HEK293 (cell line): ENCODE results near the gene KLK3.

ENCODE experiments used
- ELK4 ChIP-seq: IDR thresholded peaks from 2 replicates; pipeline ENCODE4 v1.6.1; 2011; ENCODE audit warnings: mild to moderate bottlenecking, low read depth, low read length, borderline replicate concordance
- SALL2 ChIP-seq: fragments of 450-650 bp; formaldehyde crosslinking; IDR thresholded peaks from 2 replicates; pipeline ENCODE4 v1.5.0; 2017; ENCODE audit warnings: missing biosample characterization, mild to moderate bottlenecking, missing genetic modification characterization, borderline replicate concordance
- YY1 ChIP-seq: fragments of 450-650 bp; formaldehyde crosslinking; IDR thresholded peaks from 2 replicates; pipeline ENCODE4 v1.5.1; 2018; ENCODE audit warnings: missing biosample characterization, missing genetic modification characterization
- ZNF121 ChIP-seq: fragments of 450-650 bp; formaldehyde crosslinking; IDR thresholded peaks from 2 replicates; pipeline ENCODE4 v1.5.1; 2016; ENCODE audit warnings: missing biosample characterization, missing genetic modification characterization
- ZNF138 ChIP-seq: fragments of 450-650 bp; formaldehyde crosslinking; IDR thresholded peaks from 2 replicates; pipeline ENCODE4 v1.5.1; 2016; ENCODE audit warnings: missing biosample characterization, missing genetic modification characterization, borderline replicate concordance
- ZNF658 ChIP-seq: fragments of 450-650 bp; formaldehyde crosslinking; IDR thresholded peaks from 2 replicates; pipeline ENCODE4; 2016; ENCODE audit warnings: missing biosample characterization, missing genetic modification characterization

DNA sequence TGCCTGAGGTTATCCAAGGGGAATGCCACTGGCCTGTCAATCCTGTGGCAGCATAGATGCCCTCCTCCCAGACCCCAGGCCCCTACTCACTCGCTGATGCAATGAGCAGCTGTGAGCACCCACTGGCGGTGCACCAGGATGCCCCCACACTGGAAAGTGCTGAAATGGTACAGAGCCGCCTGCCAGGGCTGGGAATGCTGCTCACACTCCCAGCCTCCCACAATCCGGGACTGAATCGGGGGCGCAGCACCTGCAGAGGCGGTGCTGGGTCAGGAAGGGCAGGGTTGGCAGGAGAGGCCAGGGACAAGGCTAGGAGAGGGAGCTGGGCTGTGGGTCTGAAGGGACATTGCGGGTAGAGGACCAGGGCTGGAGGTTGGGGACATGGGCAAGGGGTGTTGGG lies 33.1 kb upstream of the KLK3 start:
- TF ChIP-seq ELK4 (no peak), ZNF658 (tag by site-specific recombination) (no peak), YY1 (no peak), SALL2 (no peak), ZNF121 (no peak), ZNF138 (tag by site-specific recombination) (no peak)
